Mesendoderm (in vitro differentiated cells): Measurements from ENCODE around the gene PDCL2.

Source experiments
- DNase-seq: peaks from one replicate; pipeline ENCODE4 v3.0.0; 2013
- H2AK5ac ChIP-seq: 2 replicates; pipeline ENCODE4 v1.6.1; 2013; ENCODE audit warnings: low read length, inconsistent platforms
- H2BK120ac ChIP-seq: 2 replicates; pipeline ENCODE4 v1.6.1; 2013; ENCODE audit warnings: low read depth, mild to moderate bottlenecking, low read length, moderate library complexity, mixed read lengths
- H2BK15ac ChIP-seq: replicated peaks from 2 replicates; pipeline ENCODE4 v1.6.1; 2013; ENCODE audit warnings: low read depth, mild to moderate bottlenecking, moderate library complexity
- H2BK5ac ChIP-seq: 2 replicates; pipeline ENCODE4 v1.6.1; 2013; ENCODE audit warnings: low read length, inconsistent platforms
- H3K18ac ChIP-seq: 2 replicates; pipeline ENCODE4 v1.6.1; 2013; ENCODE audit warnings: mild to moderate bottlenecking, low read length, mixed read lengths
- H3K23ac ChIP-seq: one replicate; pipeline ENCODE4 v1.6.1; 2013; ENCODE audit warnings: low read length
- H3K27ac ChIP-seq: 2 replicates; pipeline ENCODE4 v1.5.1; 2013; ENCODE audit warnings: low read depth, mild to moderate bottlenecking, inconsistent platforms, low read length, moderate library complexity
- H3K27me3 ChIP-seq: 2 replicates; pipeline ENCODE4 v1.6.1; 2013; ENCODE audit warnings: low read length, control low read depth, mild to moderate bottlenecking, inconsistent platforms; ENCODE audit not compliant: insufficient read depth, poor library complexity
- H3K36me3 ChIP-seq: 2 replicates; pipeline ENCODE4 v1.6.1; 2013; ENCODE audit warnings: low read length, inconsistent platforms; ENCODE audit not compliant: control insufficient read depth, insufficient read depth
- H3K4ac ChIP-seq: one replicate; pipeline ENCODE4 v1.6.1; 2013; ENCODE audit warnings: low read depth, mild to moderate bottlenecking, low read length, moderate library complexity
- H3K4me1 ChIP-seq: 2 replicates; pipeline ENCODE4 v1.6.1; 2013; ENCODE audit warnings: low read depth, low read length, inconsistent platforms; ENCODE audit not compliant: control insufficient read depth
- H3K4me2 ChIP-seq: 2 replicates; pipeline ENCODE4 v1.6.1; 2013; ENCODE audit warnings: low read length
- H3K4me3 ChIP-seq: 2 replicates; pipeline ENCODE4 v1.5.1; 2013; ENCODE audit warnings: mild to moderate bottlenecking, low read length
- H3K56ac ChIP-seq: one replicate; pipeline ENCODE4 v1.6.1; 2013; ENCODE audit warnings: low read length
- H3K79me1 ChIP-seq: 2 replicates; pipeline ENCODE4 v1.6.1; 2013; ENCODE audit warnings: low read length, inconsistent platforms
- H3K79me2 ChIP-seq: 2 replicates; pipeline ENCODE4 v1.6.1; 2013; ENCODE audit warnings: mild to moderate bottlenecking, low read length; ENCODE audit not compliant: control insufficient read depth, insufficient read depth
- H3K9ac ChIP-seq: 2 replicates; pipeline ENCODE4 v1.6.1; 2013; ENCODE audit warnings: low read length, inconsistent platforms
- H4K5ac ChIP-seq: one replicate; pipeline ENCODE4 v1.6.1; 2013; ENCODE audit warnings: low read length
- H4K8ac ChIP-seq: one replicate; pipeline ENCODE4 v1.6.1; 2013; ENCODE audit warnings: low read depth, mild to moderate bottlenecking, control low read depth, low read length, moderate library complexity
- WGBS: extraction: QIAGEN DNeasy Blood & Tissue Kit; methylation state at CpG from one replicate; pipeline ENCODE4 v1.1.7; 2013; ENCODE audit warnings: low lambda C conversion rate, missing lambda C conversion rate; ENCODE audit not compliant: insufficient coverage; ENCODE audit errors: extremely low coverage; 5-methylcytosine and 5-hydroxymethylcytosine counted together

The PDCL2 gene

GRCh38 chr4:55609393-55609866 lies 17.4 kb upstream of the PDCL2 start:
- DNase-seq, result no peak
- Histone ChIP-seq H3K4ac (no peak overlapping the region), H3K56ac (no peak overlapping the region), H3K4me3 (no peak overlapping the region), H4K5ac (no peak overlapping the region), H2BK15ac (no peak overlapping the region), H2BK120ac (no peak overlapping the region), H3K23ac (no peak overlapping the region), H2BK5ac (no peak overlapping the region), H3K79me2 (no peaks in the 10 kb centered on the region), H3K4me1 (no peaks in the 10 kb centered on the region), H3K4me2 (no peak overlapping the region), H3K9ac (no peak overlapping the region), H3K36me3 (no peaks in the 10 kb centered on the region), H2AK5ac (no peak overlapping the region), H4K8ac (no peak overlapping the region), H3K18ac (no peak overlapping the region), H3K79me1 (no peaks in the 10 kb centered on the region), H3K27me3 (no peaks in the 10 kb centered on the region), H3K27ac (no peak overlapping the region)
- no CpG with 5 or more reads among the region's 6 CpGs for WGBS

GRCh38 chr4:55608591-55608990 lies 16.5 kb upstream of the PDCL2 start:
- no peaks in the 10 kb centered on the region for H3K4me1 ChIP-seq
- H3K36me3 ChIP-seq, result no peaks in the 10 kb centered on the region
- no peak overlapping the region for H3K4me2 ChIP-seq
- H3K27ac ChIP-seq, result no peak overlapping the region
- no peak overlapping the region for H3K56ac ChIP-seq
- H2BK120ac ChIP-seq, result no peak overlapping the region
- no peaks in the 10 kb centered on the region for H3K27me3 ChIP-seq
- no peak overlapping the region for H2AK5ac ChIP-seq
- no peak overlapping the region for H2BK15ac ChIP-seq
- H3K4ac ChIP-seq, result no peak overlapping the region
- no peak overlapping the region for H2BK5ac ChIP-seq
- no peaks in the 10 kb centered on the region for H3K79me2 ChIP-seq
- no peak overlapping the region for H3K4me3 ChIP-seq
- H3K9ac ChIP-seq, result no peak overlapping the region
- DNase-seq, result no peak
- no CpG with 5 or more reads among the region's 1 CpG for WGBS
- no peak overlapping the region for H3K23ac ChIP-seq
- H3K18ac ChIP-seq, result no peak overlapping the region
- no peak overlapping the region for H4K8ac ChIP-seq
- H3K79me1 ChIP-seq, result no peaks in the 10 kb centered on the region
- H4K5ac ChIP-seq, result no peak overlapping the region

GRCh38 chr4:55604996-55605395 lies 13.0 kb upstream of the PDCL2 start:
- WGBS, result no CpG with 5 or more reads among the region's 7 CpGs
- H3K23ac ChIP-seq, result no peak overlapping the region
- H3K18ac ChIP-seq, result no peak overlapping the region
- H3K9ac ChIP-seq, result no peak overlapping the region
- no peak for DNase-seq
- H3K79me1 ChIP-seq, result no peaks in the 10 kb centered on the region
- H3K27ac ChIP-seq, result no peak overlapping the region
- H3K79me2 ChIP-seq, result no peaks in the 10 kb centered on the region
- H3K4me2 ChIP-seq, result no peak overlapping the region
- no peaks in the 10 kb centered on the region for H3K4me1 ChIP-seq
- no peak overlapping the region for H3K4me3 ChIP-seq
- H3K4ac ChIP-seq, result no peak overlapping the region
- no peak overlapping the region for H2BK15ac ChIP-seq
- no peaks in the 10 kb centered on the region for H3K36me3 ChIP-seq
- no peak overlapping the region for H4K5ac ChIP-seq
- no peak overlapping the region for H2BK120ac ChIP-seq
- H2AK5ac ChIP-seq, result no peak overlapping the region
- H4K8ac ChIP-seq, result no peak overlapping the region
- H2BK5ac ChIP-seq, result no peak overlapping the region
- H3K27me3 ChIP-seq, result no peaks in the 10 kb centered on the region
- no peak overlapping the region for H3K56ac ChIP-seq

GRCh38 chr4:55600640-55601039 lies 8.6 kb upstream of the PDCL2 start:
- H4K5ac ChIP-seq, result no peak overlapping the region
- no peaks in the 10 kb centered on the region for H3K79me1 ChIP-seq
- no peak overlapping the region for H3K18ac ChIP-seq
- H3K79me2 ChIP-seq, result no peaks in the 10 kb centered on the region
- H2BK5ac ChIP-seq, result no peak overlapping the region
- H3K4ac ChIP-seq, result no peak overlapping the region
- H4K8ac ChIP-seq, result no peak overlapping the region
- H2BK15ac ChIP-seq, result no peak overlapping the region
- no peak overlapping the region for H2AK5ac ChIP-seq
- DNase-seq, result no peak
- no peak overlapping the region for H2BK120ac ChIP-seq
- H3K9ac ChIP-seq, result no peak overlapping the region
- no peaks in the 10 kb centered on the region for H3K27me3 ChIP-seq
- no peak overlapping the region for H3K27ac ChIP-seq
- H3K4me2 ChIP-seq, result no peak overlapping the region
- no peaks in the 10 kb centered on the region for H3K36me3 ChIP-seq
- no peaks in the 10 kb centered on the region for H3K4me1 ChIP-seq
- no peak overlapping the region for H3K4me3 ChIP-seq
- H3K56ac ChIP-seq, result no peak overlapping the region
- no peak overlapping the region for H3K23ac ChIP-seq

GRCh38 chr4:55598641-55599040 lies 6.6 kb upstream of the PDCL2 start:
- no peak overlapping the region for H3K23ac ChIP-seq
- H4K5ac ChIP-seq, result no peak overlapping the region
- H2AK5ac ChIP-seq, result no peak overlapping the region
- H3K27me3 ChIP-seq, result no peaks in the 10 kb centered on the region
- H3K27ac ChIP-seq, result no peak overlapping the region
- no CpG with 5 or more reads among the region's 2 CpGs for WGBS
- H3K79me2 ChIP-seq, result no peaks in the 10 kb centered on the region
- no peak overlapping the region for H2BK15ac ChIP-seq
- H3K36me3 ChIP-seq, result no peaks in the 10 kb centered on the region
- no peak for DNase-seq
- H2BK120ac ChIP-seq, result no peak overlapping the region
- H3K4me3 ChIP-seq, result no peak overlapping the region
- no peak overlapping the region for H3K18ac ChIP-seq
- H3K4ac ChIP-seq, result no peak overlapping the region
- H3K56ac ChIP-seq, result no peak overlapping the region
- no peak overlapping the region for H3K9ac ChIP-seq
- H3K4me1 ChIP-seq, result no peaks in the 10 kb centered on the region
- H2BK5ac ChIP-seq, result no peak overlapping the region
- H4K8ac ChIP-seq, result no peak overlapping the region
- H3K79me1 ChIP-seq, result no peaks in the 10 kb centered on the region
- no peak overlapping the region for H3K4me2 ChIP-seq

- Histone ChIP-seq H3K27me3 (no peaks in the 10 kb centered on the region), H3K56ac (no peak overlapping the region), H3K23ac (no peak overlapping the region), H4K5ac (no peak overlapping the region), H3K9ac (no peak overlapping the region), H2BK120ac (no peak overlapping the region), H3K18ac (no peak overlapping the region), H3K79me1 (no peaks in the 10 kb centered on the region), H2BK5ac (peak overlapping the region; percentile 39), H2AK5ac (no peak overlapping the region), H2BK15ac (no peak overlapping the region), H3K4me2 (no peak overlapping the region), H3K79me2 (no peaks in the 10 kb centered on the region), H3K36me3 (no peaks in the 10 kb centered on the region), H3K4me1 (no peaks in the 10 kb centered on the region), H3K4ac (no peak overlapping the region), H4K8ac (no peak overlapping the region), H3K27ac (no peak overlapping the region), H3K4me3 (no peak overlapping the region)
- WGBS, result no CpG with 5 or more reads among the region's 2 CpGs
- DNase-seq, result peak; percentile 90
These were observed 3.9 kb downstream of the PDCL2 start for GRCh38 chr4:55588160-55588559.
